Keratinocyte (primary cell): Measurements from ENCODE around the gene ARHGAP1. TPM values are rescaled to one million over a fixed set of nuclear protein-coding genes. Genes with fewer than 3 reads are reported as not detected.

ENCODE experiments used
- DNase-seq: peaks from one replicate; pipeline ENCODE4 v3.0.0-alpha.2; 2011; ENCODE audit warnings: low read depth, missing footprints, low spot score
- FAIRE-seq: peaks from 2 replicates; lab custom pipeline; 2011; peaks lifted over from hg19 to GRCh38; lab: Jason Lieb, UNC
- H2AFZ ChIP-seq: 2 replicates; pipeline ENCODE4 v1.6.0; 2012; ENCODE audit warnings: low read length, control low read depth, inconsistent platforms; ENCODE audit not compliant: control insufficient read depth
- H3K27ac ChIP-seq: 2 replicates; pipeline ENCODE4 v1.5.1; 2011; ENCODE audit warnings: low read length; ENCODE audit not compliant: control insufficient read depth, insufficient read depth
- H3K27me3 ChIP-seq: 3 replicates; pipeline ENCODE4 v1.6.0; 2011; ENCODE audit warnings: low read length; ENCODE audit not compliant: control insufficient read depth, insufficient read depth; ENCODE audit errors: extremely low read depth
- H3K36me3 ChIP-seq, 2 experiments: 2 replicates in 1 of 2; 3 replicates in 1 of 2; pipeline ENCODE4 v1.5.1; 2011; ENCODE audit warnings: low read length in 2 of 2, mild to moderate bottlenecking in 1 of 2; ENCODE audit not compliant: control insufficient read depth in 2 of 2, insufficient read depth in 2 of 2; ENCODE audit errors: extremely low read depth in 1 of 2
- H3K4me1 ChIP-seq: 3 replicates; pipeline ENCODE4 v1.5.1; 2011; ENCODE audit warnings: low read length; ENCODE audit not compliant: control insufficient read depth, insufficient read depth; ENCODE audit errors: extremely low read depth
- H3K4me2 ChIP-seq: 3 replicates; pipeline ENCODE4 v1.6.0; 2011; ENCODE audit warnings: low read depth, low read length; ENCODE audit not compliant: control insufficient read depth, insufficient read depth; ENCODE audit errors: extremely low read depth
- H3K4me3 ChIP-seq, 3 experiments: fragments of 200-600 bp in 1 of 3; sonication (generic) in 1 of 3; 2 replicates in 2 of 3; 3 replicates in 1 of 3; pipeline ENCODE4 v1.5.1; 2011 to 2016; ENCODE audit warnings: low read length in 3 of 3, mild to moderate bottlenecking in 3 of 3, control low read depth in 2 of 3, inconsistent platforms in 1 of 3, low read depth in 1 of 3, mixed read lengths in 1 of 3, mixed run types in 1 of 3, moderate library complexity in 1 of 3; ENCODE audit not compliant: control insufficient read depth in 2 of 3, insufficient read depth in 2 of 3; ENCODE audit errors: extremely low read depth in 1 of 3
- H3K79me2 ChIP-seq: 2 replicates; pipeline ENCODE4 v1.6.0; 2012; ENCODE audit warnings: low read length; ENCODE audit not compliant: control insufficient read depth, insufficient read depth
- H3K9ac ChIP-seq: 3 replicates; pipeline ENCODE4 v1.6.0; 2011; ENCODE audit warnings: low read length; ENCODE audit not compliant: control insufficient read depth, insufficient read depth; ENCODE audit errors: extremely low read depth
- H3K9me1 ChIP-seq: 3 replicates; pipeline ENCODE4 v1.6.0; 2011; ENCODE audit warnings: low read length; ENCODE audit not compliant: control insufficient read depth, insufficient read depth; ENCODE audit errors: extremely low read depth
- H3K9me3 ChIP-seq: 2 replicates; pipeline ENCODE4 v1.5.1; 2012; ENCODE audit warnings: low read depth, low read length; ENCODE audit not compliant: control insufficient read depth
- H4K20me1 ChIP-seq: 3 replicates; pipeline ENCODE4 v1.6.0; 2011; ENCODE audit warnings: low read length; ENCODE audit not compliant: control insufficient read depth, insufficient read depth; ENCODE audit errors: extremely low read depth
- CTCF ChIP-seq, 3 experiments: IDR thresholded peaks in 1 of 3; conservative IDR thresholded peaks in 1 of 3; optimal IDR thresholded peaks in 1 of 3; 2 replicates in 2 of 3; 3 replicates in 1 of 3; pipeline versions ENCODE3 to v1.5.1; 2011; ENCODE audit warnings: low read length in 3 of 3, mild to moderate bottlenecking in 3 of 3, moderate library complexity in 2 of 3, control low read depth in 1 of 3, inconsistent platforms in 1 of 3; ENCODE audit not compliant: insufficient read depth in 2 of 3; ENCODE audit errors: extremely low read depth in 1 of 3
- EZH2 ChIP-seq: IDR thresholded peaks from one replicate; pipeline ENCODE4 v1.6.1; 2012; ENCODE audit warnings: inconsistent platforms, mild to moderate bottlenecking, low read length, moderate library complexity
- dilution Hi-C: fragments of 300-500 bp; cut with MboI; formaldehyde crosslinking; loops from one replicate; pipeline ENCODE4 v1.7.0; 2020; ENCODE audit warnings: low sequenced_read_pairs; ENCODE audit not compliant: extremely low pct_ligation_motif_present
- polyA plus RNA-seq, 5 experiments: library from polyadenylated mRNA; depleted of rRNA in 3 of 5; stranded (reverse) in 3 of 5; stranded (forward) in 1 of 5; unstranded in 1 of 5; fragments of >200 nt; gene quantifications; 1 replicate in 1 of 5; 2 replicates in 3 of 5; 3 replicates in 1 of 5; pipeline versions ENCODE4 v1.2.1 to v1.2.3, GENCODE V29; 2011 to 2012; ENCODE audit warnings: missing spikeins in 2 of 5, low read depth in 1 of 5, low replicate concordance in 1 of 5

Gene ARHGAP1
- polyA plus RNA-seq, 1 donor (not counting 4 experiments of a cell fraction or from before 2014, with no cell fraction given) = 19.5 TPM

- H3K36me3 ChIP-seq = peaks cover 20 to 33% of the 10 kb centered on the region in 2 experiments
- H2AFZ ChIP-seq = no peak overlapping the region
- H3K9me1 ChIP-seq = no peaks in the 10 kb centered on the region
- no peak overlapping the region for H3K9ac ChIP-seq
- no peaks in the 10 kb centered on the region for H3K9me3 ChIP-seq
- no peak overlapping the region for H3K27ac ChIP-seq
- no peak overlapping the region for H3K4me3 ChIP-seq
- TF ChIP-seq EZH2 = no peak
- no peak for TF ChIP-seq CTCF (optimal IDR thresholded peaks at IDR 0.05 in 1 of 3, IDR thresholded peaks at IDR 0.05 in 1 of 3, conservative IDR thresholded peaks at IDR 0.05 in 1 of 3; ENCODE audit: extremely low read depth in 1 of 3, insufficient read depth in 2 of 3, low read length in 3 of 3)
- dilution Hi-C loops = no loop called here
- peaks cover 3% of the 10 kb centered on the region for H4K20me1 ChIP-seq
- H3K27me3 ChIP-seq = no peaks in the 10 kb centered on the region
- no peak overlapping the region for H3K4me2 ChIP-seq
- DNase-seq (no peak), FAIRE-seq (no peak)
- H3K4me1 ChIP-seq = peaks cover 5% of the 10 kb centered on the region
- H3K79me2 ChIP-seq = no peaks in the 10 kb centered on the region
Measured at GRCh38 chr11:46662366-46662765, 38.1 kb downstream of the ARHGAP1 start.

GRCh38 chr11:46661836-46662235 lies 38.6 kb downstream of the ARHGAP1 start:
- Histone ChIP-seq H3K27me3 (no peaks in the 10 kb centered on the region), H3K9me1 (no peaks in the 10 kb centered on the region), H2AFZ (no peak overlapping the region), H3K27ac (no peak overlapping the region), H3K79me2 (no peaks in the 10 kb centered on the region), H3K4me1 (peaks cover 5% of the 10 kb centered on the region), H3K4me3 (no peak overlapping the region), H3K9me3 (no peaks in the 10 kb centered on the region), H3K36me3 (peaks cover 20 to 32% of the 10 kb centered on the region in 2 experiments), H3K4me2 (no peak overlapping the region), H3K9ac (no peak overlapping the region), H4K20me1 (peaks cover 3% of the 10 kb centered on the region)
- DNase-seq = no peak
- FAIRE-seq = no peak
- dilution Hi-C loops = no loop called here
- TF ChIP-seq CTCF (optimal IDR thresholded peaks at IDR 0.05 in 1 of 3, IDR thresholded peaks at IDR 0.05 in 1 of 3, conservative IDR thresholded peaks at IDR 0.05 in 1 of 3; ENCODE audit: extremely low read depth in 1 of 3, insufficient read depth in 2 of 3, low read length in 3 of 3) = no peak
- no peak for TF ChIP-seq EZH2
